Upper lobe of left lung (tissue), 4 donors: Measurements from ENCODE around the gene WASF3.

Experiments used
- POLR2A ChIP-seq, 4 donors: fragments of 450-650 bp; IDR thresholded peaks; one replicate each; pipeline ENCODE4 v1.5.1; 2016 to 2017; ENCODE audit warnings: antibody characterized with exemption in 4 of 4, mild to moderate bottlenecking in 2 of 4
- POLR2AphosphoS5 ChIP-seq, 2 donors: sonication (generic); formaldehyde crosslinking; IDR thresholded peaks; one replicate each; pipeline ENCODE4 v1.5.1; 2017; ENCODE audit warnings: antibody characterized with exemption in 2 of 2

- no peak for TF ChIP-seq POLR2AphosphoS5 (IDR thresholded peaks at IDR 0.05)
- no peak for TF ChIP-seq POLR2A (IDR thresholded peaks at IDR 0.05)
Observed at GRCh38 chr13:26605845-26606244, 48.4 kb downstream of the WASF3 start.
